Measurements from ENCODE around the gene REPIN1.

DNA sequence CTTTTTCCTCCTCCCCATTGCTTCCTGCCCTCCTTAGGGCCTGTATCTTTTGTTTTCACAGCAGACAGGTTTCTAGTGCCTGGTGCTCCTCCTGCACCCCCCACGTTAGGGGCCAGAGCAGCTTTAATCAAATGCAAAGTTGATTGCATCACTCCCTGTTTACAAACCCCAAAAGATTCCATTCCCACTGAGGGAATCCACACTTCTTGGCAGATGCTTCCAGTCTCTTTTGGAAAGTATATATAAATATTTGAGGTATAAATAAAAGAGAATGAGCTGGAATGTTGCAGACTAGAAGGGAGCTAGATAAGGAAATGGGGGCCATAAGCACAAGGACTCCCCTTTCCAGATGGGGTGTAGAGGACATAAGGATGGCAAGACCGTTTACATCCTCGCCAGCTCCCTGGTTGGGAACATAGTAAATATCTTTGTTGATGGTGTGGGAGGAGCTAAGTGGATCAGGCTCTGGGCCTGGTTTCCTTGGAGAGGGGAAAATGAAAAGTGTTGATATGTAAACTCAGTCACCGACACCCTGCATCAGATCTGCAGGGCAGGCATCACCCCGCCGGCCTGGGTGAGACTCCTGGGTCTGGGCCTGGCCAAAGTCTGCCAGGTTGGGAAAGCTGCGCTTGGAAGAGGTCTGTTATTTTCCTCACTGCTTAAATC, 33.4 kb upstream of the REPIN1 start:
- TF ChIP-seq TCF7L2 (IDR thresholded peaks at IDR 0.05; ENCODE audit: borderline replicate concordance, extremely low read depth, insufficient read depth, insufficient read length) (no peak), POLR2AphosphoS5 (IDR thresholded peaks at IDR 0.05; ENCODE audit: low read depth, low read length) (no peak), ZNF274 (IDR thresholded peaks at IDR 0.05; ENCODE audit: low read depth, low read length) (no peak)
- TF ChIP-seq, protein P1, sequence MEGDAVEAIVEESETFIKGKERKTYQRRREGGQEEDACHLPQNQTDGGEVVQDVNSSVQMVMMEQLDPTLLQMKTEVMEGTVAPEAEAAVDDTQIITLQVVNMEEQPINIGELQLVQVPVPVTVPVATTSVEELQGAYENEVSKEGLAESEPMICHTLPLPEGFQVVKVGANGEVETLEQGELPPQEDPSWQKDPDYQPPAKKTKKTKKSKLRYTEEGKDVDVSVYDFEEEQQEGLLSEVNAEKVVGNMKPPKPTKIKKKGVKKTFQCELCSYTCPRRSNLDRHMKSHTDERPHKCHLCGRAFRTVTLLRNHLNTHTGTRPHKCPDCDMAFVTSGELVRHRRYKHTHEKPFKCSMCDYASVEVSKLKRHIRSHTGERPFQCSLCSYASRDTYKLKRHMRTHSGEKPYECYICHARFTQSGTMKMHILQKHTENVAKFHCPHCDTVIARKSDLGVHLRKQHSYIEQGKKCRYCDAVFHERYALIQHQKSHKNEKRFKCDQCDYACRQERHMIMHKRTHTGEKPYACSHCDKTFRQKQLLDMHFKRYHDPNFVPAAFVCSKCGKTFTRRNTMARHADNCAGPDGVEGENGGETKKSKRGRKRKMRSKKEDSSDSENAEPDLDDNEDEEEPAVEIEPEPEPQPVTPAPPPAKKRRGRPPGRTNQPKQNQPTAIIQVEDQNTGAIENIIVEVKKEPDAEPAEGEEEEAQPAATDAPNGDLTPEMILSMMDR (IDR thresholded peaks at IDR 0.05 in 2 of 3, conservative IDR thresholded peaks at IDR 0.05 in 1 of 3; ENCODE audit: borderline replicate concordance in 1 of 3, insufficient read depth in 1 of 3, low read depth in 2 of 3, low read length in 2 of 3), result no peak
- TF ChIP-seq, protein P2, sequence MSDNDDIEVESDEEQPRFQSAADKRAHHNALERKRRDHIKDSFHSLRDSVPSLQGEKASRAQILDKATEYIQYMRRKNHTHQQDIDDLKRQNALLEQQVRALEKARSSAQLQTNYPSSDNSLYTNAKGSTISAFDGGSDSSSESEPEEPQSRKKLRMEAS (IDR thresholded peaks at IDR 0.05), result no peak
